SU-DHL-6 (cell line): ENCODE results near the gene SLC8A3.

Experiments used
- H2AFZ ChIP-seq: fragments of 200-600 bp; sonication (generic); 2 replicates; pipeline ENCODE4 v1.6.1; 2014; ENCODE audit warnings: low read depth, mild to moderate bottlenecking, moderate library complexity, mixed read lengths, antibody characterized with exemption, low read length; ENCODE audit not compliant: severe bottlenecking
- H3F3A ChIP-seq: fragments of 200-600 bp; shearing (Covaris generic); 2 replicates; pipeline ENCODE4 v1.6.0; 2016; ENCODE audit warnings: antibody characterized with exemption, mild to moderate bottlenecking; ENCODE audit not compliant: insufficient read depth
- H3K27ac ChIP-seq: fragments of 200-600 bp; sonication (generic); 2 replicates; pipeline ENCODE4 v1.5.1; 2016; ENCODE audit warnings: low read depth, mild to moderate bottlenecking, low read length, moderate library complexity, mixed read lengths
- H3K27me3 ChIP-seq: fragments of 200-600 bp; sonication (generic), shearing (Covaris generic); 2 replicates; pipeline ENCODE4 v1.6.0; 2014; ENCODE audit warnings: mild to moderate bottlenecking, low read length
- H3K36me3 ChIP-seq: fragments of 200-600 bp; sonication (generic); 2 replicates; pipeline ENCODE4 v1.6.1; 2014; ENCODE audit warnings: mild to moderate bottlenecking, low read length, mixed read lengths
- H3K4me2 ChIP-seq: fragments of 300-600, 200-600 bp; shearing (Covaris generic), sonication (generic); 2 replicates; pipeline ENCODE4 v1.6.0; 2014; ENCODE audit warnings: low read length, low read depth, mild to moderate bottlenecking; ENCODE audit not compliant: poor library complexity, severe bottlenecking
- H3K4me3 ChIP-seq: fragments of 200-600 bp; sonication (generic); 2 replicates; pipeline ENCODE4 v1.5.1; 2014; ENCODE audit warnings: antibody characterized with exemption, low read length, mild to moderate bottlenecking, mixed read lengths; ENCODE audit not compliant: insufficient read depth, poor library complexity, severe bottlenecking
- H3K79me2 ChIP-seq: fragments of 200-600 bp; sonication (generic); 2 replicates; pipeline ENCODE4 v1.6.1; 2014; ENCODE audit warnings: mild to moderate bottlenecking, low read length, moderate library complexity; ENCODE audit not compliant: insufficient read depth
- H3K9ac ChIP-seq: fragments of 200-600 bp; sonication (generic); 2 replicates; pipeline ENCODE4 v1.7.0; 2014; ENCODE audit warnings: mild to moderate bottlenecking, low read length
- H3K9me2 ChIP-seq: fragments of 200-600 bp; sonication (generic); replicated peaks from 2 replicates; pipeline ENCODE4 v1.6.1; 2014; ENCODE audit warnings: low read length; ENCODE audit not compliant: insufficient read depth
- H3K9me3 ChIP-seq: fragments of 200-600 bp; sonication (generic); 2 replicates; pipeline ENCODE4 v1.6.1; 2014; ENCODE audit warnings: low read length, mixed read lengths; ENCODE audit not compliant: insufficient read depth
- H4K20me1 ChIP-seq: fragments of 200-600 bp; sonication (generic); 2 replicates; pipeline ENCODE4 v1.6.1; 2014; ENCODE audit warnings: low read depth, mild to moderate bottlenecking, antibody characterized with exemption, low read length, moderate library complexity, mixed read lengths
- CTCF ChIP-seq: fragments of 200-600 bp; sonication (generic); IDR thresholded peaks from one replicate; pipeline ENCODE4 v1.5.1; 2017; ENCODE audit warnings: antibody characterized with exemption, mild to moderate bottlenecking, low read length, moderate library complexity; ENCODE audit not compliant: insufficient read depth, poor library complexity, severe bottlenecking
- EZH2phosphoT487 ChIP-seq: fragments of 200-600 bp; sonication (generic), shearing (Covaris generic); conservative IDR thresholded peaks from 2 replicates; pipeline ENCODE4 v1.6.1; 2018; ENCODE audit warnings: mild to moderate bottlenecking, antibody characterized with exemption, low read length, moderate library complexity, mixed read lengths

SLC8A3 gene

GRCh38 chr14:70000601-70001000 lies 188.2 kb downstream of the SLC8A3 start:
- no peaks in the 10 kb centered on the region for H3K36me3 ChIP-seq
- no peaks in the 10 kb centered on the region for H4K20me1 ChIP-seq
- H3K4me2 ChIP-seq: no peak overlapping the region
- H3K4me3 ChIP-seq: no peak overlapping the region
- H3K9ac ChIP-seq: no peak overlapping the region
- no peak overlapping the region for H2AFZ ChIP-seq
- TF ChIP-seq EZH2phosphoT487: no peak
- TF ChIP-seq CTCF: no peak
- no peaks in the 10 kb centered on the region for H3K9me2 ChIP-seq
- H3F3A ChIP-seq: no peaks in the 10 kb centered on the region
- no peaks in the 10 kb centered on the region for H3K27me3 ChIP-seq
- no peaks in the 10 kb centered on the region for H3K9me3 ChIP-seq
- no peak overlapping the region for H3K27ac ChIP-seq
- H3K79me2 ChIP-seq: no peaks in the 10 kb centered on the region

GRCh38 chr14:69999261-69999674 lies 189.5 kb downstream of the SLC8A3 start:
- H2AFZ ChIP-seq: no peak overlapping the region
- no peaks in the 10 kb centered on the region for H3K27me3 ChIP-seq
- H3K4me2 ChIP-seq: no peak overlapping the region
- H3K9me2 ChIP-seq: no peaks in the 10 kb centered on the region
- no peaks in the 10 kb centered on the region for H3K9me3 ChIP-seq
- no peak overlapping the region for H3K4me3 ChIP-seq
- no peaks in the 10 kb centered on the region for H3K79me2 ChIP-seq
- H3F3A ChIP-seq: no peaks in the 10 kb centered on the region
- H3K27ac ChIP-seq: no peak overlapping the region
- H4K20me1 ChIP-seq: no peaks in the 10 kb centered on the region
- no peak overlapping the region for H3K9ac ChIP-seq
- TF ChIP-seq CTCF (no peak), EZH2phosphoT487 (no peak)
- no peaks in the 10 kb centered on the region for H3K36me3 ChIP-seq

GRCh38 chr14:69997849-69998248 lies 190.9 kb downstream of the SLC8A3 start:
- Histone ChIP-seq H3K9ac (no peak overlapping the region), H3K4me3 (no peak overlapping the region), H3K79me2 (no peaks in the 10 kb centered on the region), H2AFZ (no peak overlapping the region), H3K27ac (no peak overlapping the region), H3K4me2 (no peak overlapping the region), H3F3A (no peaks in the 10 kb centered on the region), H3K9me3 (no peaks in the 10 kb centered on the region), H3K27me3 (no peaks in the 10 kb centered on the region), H3K9me2 (no peaks in the 10 kb centered on the region), H4K20me1 (no peaks in the 10 kb centered on the region), H3K36me3 (no peaks in the 10 kb centered on the region)
- no peak for TF ChIP-seq EZH2phosphoT487
- no peak for TF ChIP-seq CTCF
